ENCODE measurements around the gene LONP1.
"Not testable (repeated sequence)": the region's sequence is repeated elsewhere in the genome, so short reads cannot be mapped to it uniquely, and the experiment has no call there.

LONP1 gene

GRCh38 chr19:5719961-5720790 is at the start of gene LONP1, which contains the start of gene CATSPERD:
Gene LONP1, minus strand, starts transcription at chr19:5720146. Its CDS starts 14 bp downstream, at chr19:5720132.
Gene CATSPERD, plus strand, starts transcription at chr19:5720637. Its CDS starts 101 bp downstream, at chr19:5720738.
- DNase-seq, result peak; percentile 99

- no peak for DNase-seq
These were observed 48.0 kb upstream of the LONP1 start for GRCh38 chr19:5767949-5768348.

- no peak for DNase-seq
These were observed 45.3 kb upstream of the LONP1 start for GRCh38 chr19:5765220-5765619.

- no peak for DNase-seq
These were observed 42.8 kb upstream of the LONP1 start for GRCh38 chr19:5762608-5763217.

- DNase-seq, result no peak
These were observed 33.8 kb upstream of the LONP1 start for GRCh38 chr19:5753743-5754142.

- DNase-seq, result no peak
These were observed 31.8 kb upstream of the LONP1 start for GRCh38 chr19:5751709-5752108.

GRCh38 chr19:5749505-5749904 is 29.6 kb upstream of the LONP1 start:
- DNase-seq, result no peak

GRCh38 chr19:5748920-5749319 is 29.0 kb upstream of the LONP1 start:
- DNase-seq, result not testable (repeated sequence)

- DNase-seq, result not testable (repeated sequence)
These were observed 25.1 kb upstream of the LONP1 start for GRCh38 chr19:5744999-5745398.

- DNase-seq, result no peak
These were observed 23.7 kb upstream of the LONP1 start for GRCh38 chr19:5743630-5744029.

GRCh38 chr19:5742051-5742450 is 22.1 kb upstream of the LONP1 start:
- DNase-seq, result no peak

GRCh38 chr19:5738423-5738822 is 18.5 kb upstream of the LONP1 start:
- peak; percentile 4 for DNase-seq

GRCh38 chr19:5733172-5733571 is 13.2 kb upstream of the LONP1 start:
- DNase-seq, result not testable (repeated sequence)

GRCh38 chr19:5727453-5728050 is 7.6 kb upstream of the LONP1 start:
- no peak for DNase-seq

- no peak for DNase-seq
These were observed 529 bp downstream of the LONP1 start for GRCh38 chr19:5719274-5719960.

GRCh38 chr19:5718579-5719273 is 1.2 kb downstream of the LONP1 start:
- peak; percentile 59 for DNase-seq

- DNase-seq, result no peak
These were observed 1.8 kb downstream of the LONP1 start for GRCh38 chr19:5718037-5718578.

GRCh38 chr19:5717215-5717935 is 2.6 kb downstream of the LONP1 start:
- no peak for DNase-seq

- no peak for DNase-seq
These were observed 5.1 kb downstream of the LONP1 start for GRCh38 chr19:5714816-5715215.

GRCh38 chr19:5713228-5713627 is 6.7 kb downstream of the LONP1 start:
- no peak for DNase-seq

- DNase-seq, result no peak
These were observed 8.2 kb downstream of the LONP1 start for GRCh38 chr19:5711713-5712161.

GRCh38 chr19:5711025-5711424 is 8.9 kb downstream of the LONP1 start:
- DNase-seq, result no peak
